ENCODE data around the gene CBLL1.

CBLL1 gene

GRCh38 chr7:107785170-107785569 lies 41.2 kb downstream of the CBLL1 start:
- Histone ChIP-seq H3K4me3 (ENCODE audit: severe bottlenecking) (no peak overlapping the region), H3K36me3 (ENCODE audit: low read depth) (no peaks in the 10 kb centered on the region), H3K9me3 (ENCODE audit: severe bottlenecking) (no peaks in the 10 kb centered on the region), H3K4me1 (ENCODE audit: insufficient read depth, poor library complexity, severe bottlenecking) (no peaks in the 10 kb centered on the region), H3K27ac (ENCODE audit: poor library complexity, severe bottlenecking) (no peak overlapping the region), H3K27me3 (ENCODE audit: insufficient read depth, poor library complexity, severe bottlenecking) (peaks cover 6% of the 10 kb centered on the region)
- TF ChIP-seq, protein P1, sequence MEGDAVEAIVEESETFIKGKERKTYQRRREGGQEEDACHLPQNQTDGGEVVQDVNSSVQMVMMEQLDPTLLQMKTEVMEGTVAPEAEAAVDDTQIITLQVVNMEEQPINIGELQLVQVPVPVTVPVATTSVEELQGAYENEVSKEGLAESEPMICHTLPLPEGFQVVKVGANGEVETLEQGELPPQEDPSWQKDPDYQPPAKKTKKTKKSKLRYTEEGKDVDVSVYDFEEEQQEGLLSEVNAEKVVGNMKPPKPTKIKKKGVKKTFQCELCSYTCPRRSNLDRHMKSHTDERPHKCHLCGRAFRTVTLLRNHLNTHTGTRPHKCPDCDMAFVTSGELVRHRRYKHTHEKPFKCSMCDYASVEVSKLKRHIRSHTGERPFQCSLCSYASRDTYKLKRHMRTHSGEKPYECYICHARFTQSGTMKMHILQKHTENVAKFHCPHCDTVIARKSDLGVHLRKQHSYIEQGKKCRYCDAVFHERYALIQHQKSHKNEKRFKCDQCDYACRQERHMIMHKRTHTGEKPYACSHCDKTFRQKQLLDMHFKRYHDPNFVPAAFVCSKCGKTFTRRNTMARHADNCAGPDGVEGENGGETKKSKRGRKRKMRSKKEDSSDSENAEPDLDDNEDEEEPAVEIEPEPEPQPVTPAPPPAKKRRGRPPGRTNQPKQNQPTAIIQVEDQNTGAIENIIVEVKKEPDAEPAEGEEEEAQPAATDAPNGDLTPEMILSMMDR (IDR thresholded peaks at IDR 0.05; ENCODE audit: poor library complexity, severe bottlenecking): no peak
- DNase-seq (ENCODE audit: low spot score): no peak
- ATAC-seq (ENCODE audit: low read depth): no peak

- Histone ChIP-seq H3K27ac (ENCODE audit: poor library complexity, severe bottlenecking) (no peak overlapping the region), H3K36me3 (ENCODE audit: low read depth) (no peaks in the 10 kb centered on the region), H3K4me3 (ENCODE audit: severe bottlenecking) (no peak overlapping the region), H3K27me3 (ENCODE audit: insufficient read depth, poor library complexity, severe bottlenecking) (peaks cover 6% of the 10 kb centered on the region), H3K9me3 (ENCODE audit: severe bottlenecking) (no peaks in the 10 kb centered on the region), H3K4me1 (ENCODE audit: insufficient read depth, poor library complexity, severe bottlenecking) (no peaks in the 10 kb centered on the region)
- ATAC-seq (ENCODE audit: low read depth) (no peak), DNase-seq (ENCODE audit: low spot score) (no peak)
- TF ChIP-seq, protein P1 (IDR thresholded peaks at IDR 0.05; ENCODE audit: poor library complexity, severe bottlenecking): no peak
These were observed 42.0 kb downstream of the CBLL1 start for GRCh38 chr7:107785926-107786325.

GRCh38 chr7:107788216-107788615 lies 44.3 kb downstream of the CBLL1 start:
- no peaks in the 10 kb centered on the region for H3K4me1 ChIP-seq (ENCODE audit: insufficient read depth, poor library complexity, severe bottlenecking)
- TF ChIP-seq, protein P1 (IDR thresholded peaks at IDR 0.05; ENCODE audit: poor library complexity, severe bottlenecking): no peak
- H3K9me3 ChIP-seq (ENCODE audit: severe bottlenecking): no peaks in the 10 kb centered on the region
- ATAC-seq (ENCODE audit: low read depth) (no peak), DNase-seq (ENCODE audit: low spot score) (no peak)
- H3K27ac ChIP-seq (ENCODE audit: poor library complexity, severe bottlenecking): no peak overlapping the region
- no peaks in the 10 kb centered on the region for H3K36me3 ChIP-seq (ENCODE audit: low read depth)
- H3K4me3 ChIP-seq (ENCODE audit: severe bottlenecking): no peak overlapping the region
- peaks cover 6% of the 10 kb centered on the region for H3K27me3 ChIP-seq (ENCODE audit: insufficient read depth, poor library complexity, severe bottlenecking)

DNA sequence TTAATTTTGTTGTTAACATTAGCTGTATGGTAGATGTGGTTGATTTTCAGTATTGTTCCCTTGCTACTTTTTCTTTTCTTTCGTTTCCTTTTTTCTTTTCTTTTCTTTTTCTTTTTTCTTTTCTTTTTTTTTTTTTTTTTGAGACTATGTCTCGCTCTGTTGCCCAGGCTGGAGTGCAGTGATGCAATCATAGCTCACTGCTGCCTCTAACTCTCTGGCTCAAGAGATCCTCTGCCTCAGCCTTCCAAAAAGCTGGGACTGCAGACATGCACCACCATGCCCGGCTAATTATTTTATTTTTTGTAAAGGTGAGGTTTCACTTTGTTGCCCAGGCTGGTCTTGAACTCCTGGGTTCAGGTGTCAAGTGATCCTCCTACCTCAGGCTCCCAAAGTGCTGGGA lies 44.7 kb downstream of the CBLL1 start:
- Histone ChIP-seq H3K4me3 (ENCODE audit: severe bottlenecking) (no peak overlapping the region), H3K9me3 (ENCODE audit: severe bottlenecking) (no peaks in the 10 kb centered on the region), H3K36me3 (ENCODE audit: low read depth) (no peaks in the 10 kb centered on the region), H3K4me1 (ENCODE audit: insufficient read depth, poor library complexity, severe bottlenecking) (no peaks in the 10 kb centered on the region), H3K27me3 (ENCODE audit: insufficient read depth, poor library complexity, severe bottlenecking) (peaks cover 6% of the 10 kb centered on the region), H3K27ac (ENCODE audit: poor library complexity, severe bottlenecking) (no peak overlapping the region)
- DNase-seq (ENCODE audit: low spot score): no peak
- TF ChIP-seq, protein P1 (IDR thresholded peaks at IDR 0.05; ENCODE audit: poor library complexity, severe bottlenecking): no peak
- no peak for ATAC-seq (ENCODE audit: low read depth)

DNA sequence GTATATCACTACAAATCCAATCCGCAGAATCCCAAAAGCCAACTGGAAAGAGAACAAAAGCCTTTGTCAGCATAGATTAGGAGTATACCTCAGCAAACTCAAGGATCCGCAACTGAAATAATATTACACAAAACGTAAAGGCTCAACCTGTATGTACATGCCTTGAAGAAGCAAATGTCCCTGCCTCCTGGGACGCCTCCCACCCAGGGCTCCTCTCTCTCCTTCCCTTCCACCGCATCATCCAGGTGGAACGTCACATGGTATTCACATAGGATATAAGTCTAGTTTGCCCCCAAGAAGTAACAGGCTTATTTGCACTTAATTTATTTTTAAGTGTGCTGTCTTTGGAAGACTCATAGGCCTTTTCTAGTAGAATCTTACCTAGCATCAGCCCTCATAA lies 45.7 kb downstream of the CBLL1 start:
- Histone ChIP-seq H3K36me3 (ENCODE audit: low read depth) (no peaks in the 10 kb centered on the region), H3K4me3 (ENCODE audit: severe bottlenecking) (no peak overlapping the region), H3K4me1 (ENCODE audit: insufficient read depth, poor library complexity, severe bottlenecking) (no peaks in the 10 kb centered on the region), H3K9me3 (ENCODE audit: severe bottlenecking) (no peaks in the 10 kb centered on the region), H3K27ac (ENCODE audit: poor library complexity, severe bottlenecking) (no peak overlapping the region), H3K27me3 (ENCODE audit: insufficient read depth, poor library complexity, severe bottlenecking) (peaks cover 10% of the 10 kb centered on the region)
- ATAC-seq (ENCODE audit: low read depth): no peak
- no peak for DNase-seq (ENCODE audit: low spot score)
- TF ChIP-seq, protein P1 (IDR thresholded peaks at IDR 0.05; ENCODE audit: poor library complexity, severe bottlenecking): no peak

Data from RWPE2 (cell line).